SK-N-MC (cell line): ENCODE results near the gene SF3A1.

Experiments
- DNase-seq: peaks from one replicate; pipeline ENCODE4 v3.0.0-alpha.2; 2011; ENCODE audit warnings: low read depth, low spot score
- H3K27ac ChIP-seq: fragments of 200-600 bp; sonication (generic); 2 replicates; pipeline ENCODE4 v1.5.1; 2016; ENCODE audit warnings: mixed run types
- H3K36me3 ChIP-seq: fragments of 200-600 bp; sonication (generic); 2 replicates; pipeline ENCODE4 v1.6.1; 2017; ENCODE audit warnings: antibody characterized with exemption, low read length, mixed read lengths; ENCODE audit not compliant: insufficient read depth
- H3K4me3 ChIP-seq: fragments of 200-600 bp; sonication (generic); 2 replicates; pipeline ENCODE4 v1.5.1; 2016
- H3K9ac ChIP-seq: fragments of 200-600 bp; sonication (generic); 2 replicates; pipeline ENCODE4 v1.8.0; 2017; ENCODE audit warnings: mixed run types, mixed read lengths; ENCODE audit not compliant: insufficient read length
- H3K9me3 ChIP-seq: fragments of 200-600 bp; sonication (generic); 2 replicates; pipeline ENCODE4 v1.6.1; 2017; ENCODE audit warnings: low read depth, mild to moderate bottlenecking, antibody characterized with exemption, low read length, moderate library complexity, mixed read lengths
- EZH2 ChIP-seq: fragments of 200-600 bp; sonication (generic); IDR thresholded peaks from one replicate; pipeline ENCODE4 v1.6.1; 2017; ENCODE audit warnings: antibody characterized with exemption
- FOXP2 ChIP-seq: optimal IDR thresholded peaks from 2 replicates; pipeline ENCODE3; 2011; ENCODE audit warnings: mild to moderate bottlenecking, moderate library complexity; ENCODE audit not compliant: insufficient read depth; ENCODE audit errors: extremely low read length, control extremely low read depth
- POLR2AphosphoS5 ChIP-seq: IDR thresholded peaks from 2 replicates; pipeline ENCODE4 v1.6.1; 2012; ENCODE audit warnings: mild to moderate bottlenecking, low read depth, low read length, borderline replicate concordance

SF3A1 gene

DNA sequence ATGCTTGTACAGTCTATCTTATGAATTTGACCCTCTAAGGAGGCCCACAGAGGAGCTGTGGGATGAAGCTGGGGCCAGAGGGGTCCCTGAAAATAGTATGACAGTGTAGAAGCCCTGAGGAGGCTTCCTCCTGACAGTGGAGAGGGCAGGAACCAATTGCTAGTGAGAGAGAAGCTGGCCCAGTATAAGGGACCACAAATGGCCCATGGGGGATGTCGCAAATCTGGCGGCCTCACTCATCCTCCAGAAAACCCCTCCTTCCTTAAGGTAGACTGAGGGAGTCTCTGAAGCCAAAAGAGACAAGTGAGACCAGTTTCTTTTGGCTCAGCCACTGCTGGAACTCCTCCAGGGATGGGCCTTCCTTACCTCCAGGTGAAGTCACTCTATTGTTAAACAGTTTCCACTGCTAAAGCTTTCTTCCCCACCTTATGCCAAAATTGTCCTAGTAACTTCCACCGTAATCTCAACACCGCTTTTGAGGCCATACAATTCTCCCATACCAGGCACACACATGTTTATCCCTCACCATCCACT lies 49.6 kb downstream of the SF3A1 start:
- no peak for TF ChIP-seq FOXP2
- TF ChIP-seq EZH2: no peak
- TF ChIP-seq POLR2AphosphoS5: no peak
- Histone ChIP-seq H3K4me3 (no peak overlapping the region), H3K36me3 (no peaks in the 10 kb centered on the region), H3K27ac (no peak overlapping the region), H3K9me3 (no peaks in the 10 kb centered on the region), H3K9ac (no peak overlapping the region)
- no peak for DNase-seq

DNA sequence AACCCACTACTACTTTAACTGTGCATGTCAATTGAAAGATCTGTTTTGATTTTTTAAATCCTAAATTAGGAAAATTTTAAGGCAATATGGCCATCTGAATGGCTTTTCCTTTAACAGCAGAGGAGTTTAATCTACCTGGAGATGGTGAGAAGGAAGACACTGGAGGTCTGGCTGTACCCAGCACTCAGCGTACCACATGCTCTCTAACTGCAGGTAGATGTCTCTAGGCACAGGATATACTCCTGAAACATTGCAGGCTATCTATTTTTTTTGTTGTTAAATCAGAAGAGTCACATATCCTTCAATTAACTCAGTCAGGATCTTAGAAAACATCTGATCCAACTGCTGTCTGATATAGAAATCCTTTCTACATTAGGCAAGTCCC lies 50.1 kb downstream of the SF3A1 start:
- Histone ChIP-seq H3K27ac (no peak overlapping the region), H3K9ac (no peak overlapping the region), H3K9me3 (no peaks in the 10 kb centered on the region), H3K4me3 (no peak overlapping the region), H3K36me3 (no peaks in the 10 kb centered on the region)
- DNase-seq: no peak
- TF ChIP-seq POLR2AphosphoS5: no peak
- TF ChIP-seq FOXP2: no peak
- TF ChIP-seq EZH2: no peak

DNA sequence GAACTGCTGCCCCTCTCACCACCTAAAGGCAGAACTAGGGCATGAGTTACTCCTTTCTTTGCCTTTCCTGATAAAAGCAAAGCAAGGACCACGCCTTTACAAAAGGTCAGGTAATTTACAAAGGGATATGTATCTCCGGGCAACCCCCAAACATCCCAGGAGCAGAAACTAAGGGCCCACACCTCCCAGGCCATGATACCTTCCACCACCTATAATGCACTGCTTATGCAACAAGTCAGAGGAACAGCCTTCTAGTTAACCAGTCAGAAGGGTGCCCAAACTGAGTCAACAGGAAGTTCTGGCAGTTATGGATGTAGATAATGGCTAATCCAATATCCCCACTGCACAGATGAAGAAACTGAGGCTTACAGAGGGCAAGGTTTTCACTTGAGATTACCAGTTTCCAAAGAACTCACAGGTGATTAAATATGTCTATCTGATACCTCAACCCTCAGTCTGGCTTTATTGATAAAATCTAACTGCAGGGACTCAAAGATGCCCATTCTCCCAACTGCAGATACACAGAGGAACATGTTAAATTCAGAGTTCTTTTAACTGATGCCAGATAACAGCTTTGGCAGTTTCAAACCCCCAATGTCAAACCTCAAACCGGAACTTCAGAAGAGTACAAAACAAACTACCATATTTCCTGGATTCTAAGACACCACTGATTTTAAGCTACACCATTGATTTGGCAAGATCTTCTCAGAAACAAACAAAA lies 50.6 kb downstream of the SF3A1 start:
- no peaks in the 10 kb centered on the region for H3K9me3 ChIP-seq
- DNase-seq: no peak
- TF ChIP-seq POLR2AphosphoS5 (no peak), FOXP2 (no peak)
- H3K27ac ChIP-seq: no peak overlapping the region
- H3K9ac ChIP-seq: no peak overlapping the region
- no peak overlapping the region for H3K4me3 ChIP-seq
- no peaks in the 10 kb centered on the region for H3K36me3 ChIP-seq

DNA sequence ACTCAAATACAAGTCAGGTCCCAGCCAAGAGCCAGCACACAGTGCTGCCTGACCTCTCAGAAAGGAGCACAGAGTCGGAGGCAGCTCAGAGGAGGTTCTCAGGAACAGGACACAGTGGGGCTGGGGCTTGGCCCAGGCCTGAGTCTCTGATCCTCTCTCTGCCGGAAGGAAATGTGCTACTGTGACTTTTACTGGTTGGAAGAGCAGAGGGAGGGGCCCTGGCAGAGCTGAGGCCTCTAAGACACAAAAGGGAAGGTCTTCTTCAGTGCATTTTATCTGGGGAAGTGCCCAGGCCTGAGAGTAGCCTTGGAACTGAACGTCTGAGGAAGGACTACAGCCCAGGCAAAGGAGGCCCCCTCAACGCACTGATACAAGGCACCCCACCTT lies 51.2 kb downstream of the SF3A1 start:
- Histone ChIP-seq H3K4me3 (no peak overlapping the region), H3K27ac (no peak overlapping the region), H3K9me3 (no peaks in the 10 kb centered on the region), H3K36me3 (no peaks in the 10 kb centered on the region), H3K9ac (no peak overlapping the region)
- TF ChIP-seq EZH2: no peak
- no peak for TF ChIP-seq POLR2AphosphoS5
- TF ChIP-seq FOXP2: no peak
- DNase-seq: no peak

DNA sequence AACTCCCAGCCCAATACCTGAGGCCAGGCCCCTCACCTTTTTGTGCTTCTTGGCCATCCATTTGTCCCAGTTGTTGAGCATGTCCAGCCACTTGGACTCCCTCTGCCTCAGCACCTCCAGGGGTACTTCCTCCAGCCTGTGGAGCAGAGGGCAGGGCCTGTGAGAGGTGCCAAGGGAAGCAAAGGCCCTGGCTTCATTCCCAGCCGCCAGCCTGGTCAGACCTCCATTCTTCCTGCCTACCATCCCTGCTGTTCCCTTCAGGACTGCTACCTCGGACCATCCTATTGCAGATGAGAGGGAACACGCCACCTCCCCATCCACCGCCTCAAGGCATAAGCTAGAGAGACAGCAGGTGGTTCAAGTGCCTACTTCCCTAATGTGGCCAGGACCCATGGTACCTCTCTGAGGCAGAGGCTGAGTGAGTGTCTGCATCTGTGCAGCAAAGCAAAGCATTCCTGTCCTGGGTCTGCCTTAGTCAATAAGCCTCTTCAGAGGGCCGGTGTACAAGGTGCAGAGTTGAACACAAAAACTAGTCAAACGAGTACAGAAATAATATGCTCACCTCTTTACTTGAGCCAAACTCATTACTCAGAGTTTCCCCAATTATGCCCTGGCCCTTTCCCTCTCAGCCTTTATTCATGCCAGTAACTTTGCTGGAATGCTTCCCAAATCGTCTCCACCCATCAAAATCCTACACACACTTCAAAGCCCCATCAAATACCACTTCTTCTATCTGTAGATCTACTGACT lies 52.0 kb downstream of the SF3A1 start:
- no peak overlapping the region for H3K9ac ChIP-seq
- no peak overlapping the region for H3K27ac ChIP-seq
- DNase-seq: no peak
- no peaks in the 10 kb centered on the region for H3K9me3 ChIP-seq
- H3K4me3 ChIP-seq: no peak overlapping the region
- H3K36me3 ChIP-seq: no peaks in the 10 kb centered on the region
- TF ChIP-seq POLR2AphosphoS5 (no peak), FOXP2 (no peak), EZH2 (no peak)

DNA sequence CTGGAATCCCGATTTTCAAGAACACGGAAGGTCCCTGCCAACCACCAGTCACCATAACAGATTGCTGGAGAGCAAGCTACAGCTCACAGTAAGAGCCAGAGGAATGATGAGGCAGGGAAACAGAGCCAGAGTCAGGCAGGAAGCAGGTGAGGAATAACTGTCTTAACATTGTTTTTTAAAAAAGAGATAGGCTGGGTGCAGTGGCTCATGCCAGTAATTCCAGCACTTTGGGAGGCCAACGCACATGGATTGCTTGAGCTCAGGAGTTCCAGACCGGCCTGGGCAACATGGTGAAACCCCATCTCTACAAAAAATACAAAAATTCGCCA lies 53.9 kb downstream of the SF3A1 start:
- no peak overlapping the region for H3K27ac ChIP-seq
- no peaks in the 10 kb centered on the region for H3K36me3 ChIP-seq
- no peaks in the 10 kb centered on the region for H3K9me3 ChIP-seq
- no peak for TF ChIP-seq FOXP2
- no peak for TF ChIP-seq EZH2
- TF ChIP-seq POLR2AphosphoS5: no peak
- no peak overlapping the region for H3K4me3 ChIP-seq
- H3K9ac ChIP-seq: no peak overlapping the region
- no peak for DNase-seq

DNA sequence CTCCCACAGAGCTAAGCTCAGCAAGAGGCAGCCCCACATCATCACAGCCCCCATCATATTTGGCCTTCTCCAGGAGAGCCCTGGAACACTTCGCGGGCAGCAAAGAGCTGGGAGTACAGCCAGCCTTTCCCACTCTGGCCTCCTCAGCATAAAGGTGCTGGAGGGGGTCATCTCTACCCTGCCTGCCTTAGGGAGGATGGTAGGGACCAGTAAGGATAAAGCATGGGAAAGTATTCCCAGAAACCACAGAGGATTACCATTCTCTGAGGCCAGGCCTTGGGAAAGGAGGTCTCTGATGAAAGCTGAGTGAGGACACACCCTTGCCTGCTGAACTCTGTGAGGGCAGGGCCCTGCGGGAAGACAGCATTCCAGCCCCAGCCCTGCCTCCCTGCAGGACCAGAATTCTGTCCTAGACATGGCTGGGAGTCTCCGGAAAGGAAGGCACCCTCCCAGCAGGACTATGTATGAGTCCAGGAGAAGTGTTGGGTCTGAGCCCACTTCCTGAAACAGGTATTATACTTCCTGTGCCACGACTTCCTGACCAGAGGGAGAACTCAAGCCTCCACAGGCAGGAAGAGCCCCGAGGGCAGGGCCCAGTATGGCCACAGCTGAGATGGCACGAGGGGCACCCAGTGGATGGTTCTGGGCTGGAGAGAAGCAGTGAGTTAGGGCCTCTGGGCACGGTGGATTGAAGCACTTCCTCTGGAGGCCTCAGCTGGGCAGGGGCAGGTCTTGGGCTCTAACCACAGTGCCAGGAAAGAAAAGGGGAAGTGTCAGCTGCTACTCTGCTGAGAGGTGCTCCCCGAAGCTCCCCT lies 54.5 kb downstream of the SF3A1 start:
- DNase-seq: no peak
- Histone ChIP-seq H3K36me3 (no peaks in the 10 kb centered on the region), H3K4me3 (no peak overlapping the region), H3K27ac (no peak overlapping the region), H3K9me3 (no peaks in the 10 kb centered on the region), H3K9ac (no peak overlapping the region)
- TF ChIP-seq POLR2AphosphoS5 (no peak), FOXP2 (no peak), EZH2 (no peak)

DNA sequence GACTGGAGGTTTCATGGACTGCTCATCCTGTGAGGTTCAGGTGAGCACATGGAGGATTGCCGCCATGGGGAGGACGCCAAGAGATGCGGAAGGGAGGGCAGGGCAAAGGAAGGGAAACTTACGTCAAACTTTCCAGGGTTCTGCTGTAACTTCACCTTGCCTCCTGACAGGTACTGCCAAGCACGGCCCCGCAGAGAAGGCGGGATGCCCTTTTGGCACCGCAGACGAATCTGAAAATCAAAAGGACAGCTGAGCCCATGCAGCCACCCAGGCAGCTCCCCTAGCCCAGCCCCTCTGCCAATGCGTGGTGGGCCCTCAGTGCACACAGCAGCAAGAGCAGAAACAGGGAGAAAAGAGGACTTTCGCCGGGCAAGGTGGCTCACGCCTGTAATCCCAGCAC lies 57.4 kb downstream of the SF3A1 start:
- H3K9ac ChIP-seq: no peak overlapping the region
- TF ChIP-seq FOXP2 (no peak), POLR2AphosphoS5 (no peak), EZH2 (no peak)
- H3K27ac ChIP-seq: no peak overlapping the region
- no peak overlapping the region for H3K4me3 ChIP-seq
- no peak for DNase-seq
- H3K9me3 ChIP-seq: no peaks in the 10 kb centered on the region
- H3K36me3 ChIP-seq: no peaks in the 10 kb centered on the region
